ENCODE results near the gene JSRP1.
"Not testable (repeated sequence)": the region's sequence is repeated elsewhere in the genome, so short reads cannot be mapped to it uniquely, and the experiment has no call there.

Gene JSRP1

GRCh38 chr19:2282062-2282861, 26.0 kb upstream of the JSRP1 start, which contains the start of gene PEAK3:
Gene PEAK3 (minus strand): TSS chr19:2282175. CDS start chr19:2280931, 1,244 bp downstream.
- no peak for DNase-seq

GRCh38 chr19:2281265-2282061, 25.2 kb upstream of the JSRP1 start:
- not testable (repeated sequence) for DNase-seq

GRCh38 chr19:2280633-2281264, 24.5 kb upstream of the JSRP1 start:
- DNase-seq, result no peak

- no peak for DNase-seq
Observed at GRCh38 chr19:2278459-2279158, 22.4 kb upstream of the JSRP1 start.

- no peak for DNase-seq
Observed at GRCh38 chr19:2277138-2277537, 20.9 kb upstream of the JSRP1 start.

- no peak for DNase-seq
Observed at GRCh38 chr19:2276429-2276986, 20.3 kb upstream of the JSRP1 start.

- no peak for DNase-seq
Observed at GRCh38 chr19:2275588-2276428, 19.6 kb upstream of the JSRP1 start.

GRCh38 chr19:2274931-2275535, 18.8 kb upstream of the JSRP1 start:
- no peak for DNase-seq

GRCh38 chr19:2274185-2274711, 18.0 kb upstream of the JSRP1 start:
- DNase-seq, result no peak

GRCh38 chr19:2273356-2274184, 17.4 kb upstream of the JSRP1 start:
- DNase-seq, result no peak

- no peak for DNase-seq
Observed at GRCh38 chr19:2271234-2272103, 15.3 kb upstream of the JSRP1 start.

- no peak for DNase-seq
Observed at GRCh38 chr19:2270423-2271233, 14.4 kb upstream of the JSRP1 start.

GRCh38 chr19:2270157-2270422, 13.9 kb upstream of the JSRP1 start:
- DNase-seq, result no peak

- peak; percentile 71 for DNase-seq
Observed at GRCh38 chr19:2269244-2270156, 13.3 kb upstream of the JSRP1 start.

- no peak for DNase-seq
Observed at GRCh38 chr19:2268861-2269243, 12.6 kb upstream of the JSRP1 start.

- no peak for DNase-seq
Observed at GRCh38 chr19:2268480-2268830, 12.2 kb upstream of the JSRP1 start.
